Activated gamma-delta T cell (primary cell): ENCODE data around the gene NREP.

ENCODE experiments used
- DNase-seq: peaks from one replicate; lab custom pipeline; 2025; lab: John Stamatoyannopoulos, UW

Gene NREP

DNA sequence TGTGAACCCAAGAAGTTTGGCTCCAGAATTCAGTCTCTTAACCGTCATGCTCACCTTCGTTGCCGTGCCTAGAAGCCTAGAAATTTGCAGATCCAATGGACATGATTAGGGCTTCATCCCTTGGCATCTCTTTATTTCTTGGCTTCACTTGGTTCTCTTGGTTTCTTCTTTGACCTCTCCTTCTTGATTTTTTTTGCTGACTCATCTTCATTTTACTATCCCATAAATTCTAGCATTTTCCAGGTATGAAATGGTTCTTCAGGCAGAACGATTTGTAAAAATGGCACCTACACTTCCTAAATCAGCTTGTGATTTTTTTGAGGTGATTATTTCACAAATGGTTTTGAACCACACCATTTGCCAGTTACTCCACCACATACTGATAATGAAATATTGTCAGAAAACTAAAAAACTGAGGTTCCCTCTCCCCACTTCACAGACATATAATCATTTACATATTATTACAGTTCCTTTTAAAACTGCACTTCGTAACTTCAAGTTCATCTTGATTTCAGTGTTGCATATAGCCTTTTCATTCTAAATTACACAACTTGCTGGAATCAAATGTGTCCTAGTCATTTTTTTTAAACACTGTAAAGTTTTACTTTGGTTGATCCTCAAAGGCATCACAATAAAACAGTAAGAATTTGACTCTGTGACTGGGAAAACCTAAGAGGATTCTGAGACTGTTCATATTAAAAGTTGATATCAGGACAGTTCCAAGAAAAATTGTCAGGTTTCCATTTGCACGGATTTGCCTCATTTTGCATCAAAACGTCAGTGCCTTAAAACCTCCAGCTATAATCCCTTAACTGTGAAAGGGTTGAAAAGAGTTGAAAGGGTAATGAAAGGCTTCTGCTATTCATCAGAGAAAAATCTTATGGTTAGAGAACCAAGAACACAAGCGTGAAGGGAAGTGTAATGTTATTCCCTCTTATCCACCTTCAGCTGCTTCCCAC lies 8.9 kb upstream of the NREP start:
- DNase-seq: no peak

DNA sequence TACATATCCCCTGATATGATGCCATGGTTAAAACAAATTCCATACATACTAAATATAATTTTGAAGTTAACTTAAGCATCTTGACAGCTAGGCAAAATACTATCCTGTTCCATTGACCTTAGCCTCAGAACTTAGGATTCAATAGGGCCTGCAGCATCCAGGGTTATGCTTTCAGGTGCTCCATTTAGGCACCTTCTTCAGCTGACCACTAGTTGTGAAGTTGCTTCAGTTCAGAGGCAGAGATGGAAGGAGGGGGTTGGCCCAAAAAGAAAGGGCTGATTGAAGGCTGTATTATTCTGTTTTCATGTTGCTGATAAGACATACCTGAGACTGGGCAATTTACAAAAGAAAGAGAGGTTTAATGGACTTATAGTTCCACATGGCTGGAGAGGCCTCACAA lies 7.0 kb upstream of the NREP start:
- no peak for DNase-seq

GRCh38 chr5:111762895-111763294 lies 5.9 kb upstream of the NREP start:
- DNase-seq: no peak

DNA sequence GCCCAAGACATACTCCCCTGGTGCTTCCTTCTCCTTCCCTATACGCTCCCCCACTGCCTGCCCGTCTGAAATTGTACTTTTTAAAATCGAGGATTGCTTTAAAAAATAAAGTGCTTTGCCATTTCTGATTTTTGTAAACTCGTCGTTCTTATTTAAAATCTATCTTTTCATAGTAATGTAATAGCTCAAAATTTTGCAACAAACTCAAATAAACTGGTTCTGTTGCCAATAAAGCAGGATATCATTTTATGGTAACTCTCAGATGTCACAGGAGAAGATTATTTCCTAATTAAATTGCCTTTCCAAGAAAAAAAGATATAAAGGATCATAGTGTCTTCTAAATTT lies 1.3 kb upstream of the NREP start:
- DNase-seq: no peak

DNA sequence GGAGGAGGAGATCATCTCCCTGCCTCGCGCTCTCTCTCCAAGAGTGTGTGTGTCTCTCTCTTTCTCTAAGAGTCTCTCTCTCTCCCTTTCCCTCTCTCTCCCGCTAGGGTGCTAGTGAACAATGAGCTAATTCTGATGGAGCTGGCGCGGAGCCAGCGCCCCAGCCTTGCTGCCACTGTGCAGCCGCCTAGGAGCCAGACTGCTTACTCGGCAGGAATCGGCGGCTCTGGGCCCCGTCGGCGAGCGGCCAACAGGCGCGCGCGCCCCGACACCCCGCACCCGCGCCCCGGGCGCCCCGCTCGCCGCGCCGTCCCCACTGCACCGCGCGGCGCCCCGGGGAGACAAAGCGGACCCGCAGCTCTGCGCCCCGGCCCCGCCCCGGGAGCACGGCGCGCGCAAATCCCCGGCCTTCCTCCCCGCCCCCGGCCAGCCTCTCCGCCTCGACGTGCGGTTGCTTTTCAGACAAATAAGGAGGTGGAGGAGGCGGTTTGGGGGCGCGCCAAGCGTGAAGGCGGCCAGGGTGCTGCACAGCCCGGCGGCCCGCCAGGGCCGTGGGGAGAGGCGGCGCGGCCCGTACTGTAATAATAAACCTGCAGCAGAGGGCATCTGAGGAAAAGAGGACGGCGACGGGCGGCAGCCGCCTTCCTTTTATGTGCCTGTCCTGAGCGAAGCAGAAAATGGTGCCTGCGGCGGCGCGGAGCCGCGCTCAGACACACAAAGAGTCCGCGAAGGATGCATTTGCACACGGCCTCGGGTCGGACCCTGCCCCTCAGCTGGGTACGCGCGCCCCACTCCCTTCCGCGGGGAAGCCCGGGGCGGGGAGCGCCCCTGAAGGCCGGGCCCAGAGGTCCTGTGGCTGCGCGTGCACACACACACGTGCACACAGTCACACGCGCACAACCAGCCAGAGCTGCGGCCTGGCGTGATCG lies 625 bp upstream of the NREP start:
- peak; percentile 54 for DNase-seq

DNA sequence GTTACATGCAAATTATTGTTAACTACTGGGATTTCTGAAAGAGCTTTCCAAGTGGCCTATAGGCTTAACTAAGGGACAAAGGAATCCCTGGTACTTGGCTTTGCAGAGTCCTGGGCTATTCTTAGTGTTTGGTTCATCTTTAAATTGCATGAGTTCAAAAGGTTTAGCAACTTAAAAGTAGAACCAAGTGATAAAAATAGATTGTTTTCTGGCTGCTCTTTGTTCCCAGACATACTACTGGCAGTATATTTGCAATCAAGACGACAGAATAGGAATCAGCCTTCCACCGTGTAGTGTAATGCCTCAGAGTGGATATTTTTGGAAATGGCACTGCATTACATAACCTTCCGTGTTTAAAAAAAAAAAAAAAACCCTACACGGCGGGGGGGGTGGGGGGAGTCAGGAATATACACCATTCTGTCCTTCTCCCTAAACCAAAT lies 1.0 kb downstream of the NREP start:
- DNase-seq: no peak

DNA sequence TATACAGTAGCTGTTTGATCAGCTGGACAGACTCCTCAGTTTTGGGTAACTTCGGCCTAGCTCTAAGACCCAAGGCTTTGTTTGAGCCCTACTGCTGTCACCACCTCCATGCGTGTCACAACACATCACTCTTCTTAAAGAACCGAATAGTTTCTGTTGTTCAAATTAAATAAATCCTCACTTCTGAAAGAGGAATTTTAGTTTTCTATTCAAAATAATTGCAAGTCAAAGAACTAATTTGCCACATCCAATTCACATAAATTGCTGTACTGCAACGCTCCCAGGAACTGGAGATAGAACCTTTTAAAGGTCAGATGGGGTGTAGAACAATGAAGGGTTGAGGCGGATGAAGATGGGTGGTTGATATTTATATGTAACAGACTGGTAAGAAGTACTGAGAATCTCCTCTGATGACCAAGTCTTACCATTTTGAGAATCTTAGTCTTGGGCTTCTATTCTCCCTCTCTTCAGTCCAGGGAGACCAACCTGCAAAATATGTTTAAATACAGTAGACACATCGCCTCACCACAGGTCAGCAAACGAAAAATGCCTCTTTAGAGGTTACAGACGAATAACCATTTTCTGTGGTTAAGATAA lies 1.6 kb downstream of the NREP start:
- no peak for DNase-seq

DNA sequence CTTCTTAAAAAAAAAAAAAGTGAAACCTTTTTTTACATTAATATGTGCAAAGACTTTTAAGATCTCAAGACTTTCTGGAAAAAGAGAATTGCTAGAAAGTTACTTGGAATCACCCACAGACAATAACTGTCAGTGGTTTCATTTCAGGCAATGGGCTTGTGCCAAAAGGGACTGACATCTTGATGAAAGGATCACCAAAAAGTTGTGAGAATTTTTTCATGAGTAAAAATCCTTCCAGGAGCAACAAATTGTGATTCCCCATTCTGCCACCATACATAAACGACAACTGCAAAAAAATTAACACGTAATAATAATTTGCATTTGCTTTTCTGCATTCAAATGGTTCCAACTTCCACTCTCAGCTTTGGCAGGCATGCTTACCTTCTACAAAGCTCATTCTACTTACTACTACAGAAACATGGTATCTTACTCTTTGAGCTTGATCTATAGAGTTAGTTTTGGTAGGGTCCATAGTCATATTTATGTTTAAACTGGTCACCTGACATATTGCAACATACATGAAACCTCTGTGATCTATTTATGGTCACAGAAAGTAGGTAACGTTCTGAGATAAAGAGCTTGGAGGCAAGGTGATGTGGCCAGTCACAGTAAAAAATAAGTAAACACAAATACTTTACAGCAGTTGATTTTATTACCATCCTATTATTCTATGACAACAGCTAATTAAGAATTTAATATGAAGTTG lies 3.0 kb downstream of the NREP start:
- DNase-seq: no peak

DNA sequence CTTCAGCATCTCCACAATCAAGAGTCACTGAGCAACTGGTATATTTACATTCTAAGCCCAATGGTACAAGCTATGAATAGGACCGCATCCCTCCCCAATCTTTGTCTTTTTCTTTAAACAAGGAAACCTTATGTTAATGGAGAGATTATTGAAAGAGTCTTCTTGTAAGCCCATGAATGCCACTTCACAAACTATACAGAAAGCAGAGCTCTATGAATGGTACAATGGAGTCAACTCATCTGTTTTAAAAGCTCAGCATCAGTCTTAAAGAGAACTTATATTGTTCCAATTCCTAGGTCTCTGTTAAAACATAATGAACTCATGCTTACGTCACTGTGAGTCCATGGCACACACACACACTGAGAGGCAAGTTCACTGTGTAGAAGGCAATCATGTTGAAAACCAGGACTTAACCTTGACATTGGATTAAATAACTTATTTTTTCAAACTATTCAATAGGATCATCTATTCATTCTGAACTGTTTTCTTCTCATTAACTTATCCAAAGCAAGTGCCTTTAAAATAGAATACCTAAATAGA lies 4.5 kb downstream of the NREP start:
- no peak for DNase-seq

DNA sequence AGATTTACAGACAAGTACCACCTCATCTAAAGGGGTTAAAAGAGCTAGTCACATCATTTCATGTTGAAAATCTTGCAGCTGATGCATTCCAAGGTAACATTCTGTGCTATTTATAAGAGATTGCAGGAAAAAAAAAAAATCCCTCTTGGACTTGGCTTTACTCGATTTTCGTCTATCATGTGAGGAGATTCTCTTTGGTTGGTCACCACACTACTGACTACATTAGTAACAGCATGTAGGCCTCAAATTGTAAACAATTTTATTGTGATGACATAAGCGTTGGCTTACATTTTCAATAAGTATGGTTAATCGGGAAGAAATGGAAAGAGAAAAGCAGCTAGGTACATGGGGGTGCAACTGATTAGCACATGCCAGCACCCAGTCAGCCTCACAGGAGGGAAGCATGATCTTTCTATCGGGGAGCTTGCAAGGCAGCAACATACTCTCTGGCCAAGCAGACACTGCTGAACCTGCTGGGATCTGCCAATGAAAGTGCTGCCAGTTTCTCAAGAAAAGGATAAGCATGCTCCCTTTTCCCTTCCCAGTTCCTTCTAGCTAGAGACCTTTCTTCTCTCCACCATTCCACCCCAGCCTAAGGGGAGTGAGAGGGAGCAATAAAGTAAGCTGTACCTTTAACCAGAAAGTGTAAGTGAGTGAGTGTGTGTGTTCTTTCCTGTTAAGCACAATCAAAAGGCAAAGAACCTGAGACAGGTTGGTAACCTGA lies 7.5 kb downstream of the NREP start:
- DNase-seq: no peak

- DNase-seq: no peak
Observed at GRCh38 chr5:111748304-111748763, 8.7 kb downstream of the NREP start.

DNA sequence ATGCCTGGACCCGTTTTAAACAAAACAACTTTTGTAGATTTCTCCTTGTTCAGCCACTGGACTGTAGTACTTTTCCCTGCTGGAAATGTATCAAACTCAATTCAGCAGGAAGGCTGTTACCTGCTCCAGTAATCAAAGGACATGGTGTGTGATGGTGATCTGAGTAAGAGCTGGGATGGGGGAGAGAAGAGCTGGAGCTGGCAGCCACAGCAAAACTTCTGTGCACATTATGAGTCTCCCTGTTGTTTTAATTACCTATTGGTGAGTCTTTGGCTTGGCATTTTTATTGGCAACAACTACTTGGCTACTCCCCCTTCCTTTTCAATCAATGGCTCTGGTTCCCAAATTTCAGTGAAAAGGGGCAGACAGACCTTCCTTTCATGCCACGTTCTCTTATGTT lies 9.7 kb downstream of the NREP start:
- no peak for DNase-seq

- no peak for DNase-seq
Observed at GRCh38 chr5:111746791-111747190, 10.2 kb downstream of the NREP start.

- no peak for DNase-seq
Observed at GRCh38 chr5:111745075-111745739, 11.8 kb downstream of the NREP start.

DNA sequence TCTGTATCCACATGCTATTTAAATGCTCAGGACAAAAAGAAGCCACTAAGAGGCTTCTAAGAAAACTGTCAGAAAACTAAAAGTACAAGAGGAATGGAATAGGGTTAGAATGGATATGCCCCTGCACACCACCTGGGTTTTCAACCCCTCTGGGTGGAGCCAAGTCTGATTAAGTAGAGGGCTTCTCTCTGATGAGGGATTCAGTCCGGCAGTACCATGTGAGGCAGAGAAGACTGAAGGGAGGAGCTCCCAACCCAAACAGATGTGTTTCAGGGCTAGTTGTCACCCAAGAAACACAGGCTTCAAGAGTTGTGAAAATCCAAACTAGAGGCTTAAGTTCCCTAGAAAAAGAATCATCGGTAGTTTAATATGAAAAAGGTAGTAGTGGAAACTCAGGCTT lies 12.5 kb downstream of the NREP start:
- no peak for DNase-seq

DNA sequence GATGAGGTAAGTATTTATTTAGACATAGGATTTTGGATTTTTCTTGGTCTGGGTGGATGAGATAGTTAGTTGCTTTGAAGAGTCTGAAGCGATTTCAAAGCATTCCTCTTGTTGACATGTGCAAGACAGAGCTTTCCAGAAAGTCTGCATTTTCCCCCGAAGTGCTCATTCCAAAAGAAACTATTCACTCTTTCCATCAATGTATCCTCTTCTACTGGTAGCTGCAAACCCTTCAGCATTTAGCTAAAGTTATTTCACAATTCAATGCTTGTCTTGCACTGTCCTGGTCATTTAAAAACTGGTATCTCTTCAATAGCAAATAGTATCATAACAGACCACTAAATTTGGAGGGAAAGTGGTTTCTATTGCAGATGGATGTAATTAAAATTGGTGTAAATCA lies 13.0 kb downstream of the NREP start:
- DNase-seq: no peak

- DNase-seq: no peak
Observed at GRCh38 chr5:111743512-111743911, 13.5 kb downstream of the NREP start.

DNA sequence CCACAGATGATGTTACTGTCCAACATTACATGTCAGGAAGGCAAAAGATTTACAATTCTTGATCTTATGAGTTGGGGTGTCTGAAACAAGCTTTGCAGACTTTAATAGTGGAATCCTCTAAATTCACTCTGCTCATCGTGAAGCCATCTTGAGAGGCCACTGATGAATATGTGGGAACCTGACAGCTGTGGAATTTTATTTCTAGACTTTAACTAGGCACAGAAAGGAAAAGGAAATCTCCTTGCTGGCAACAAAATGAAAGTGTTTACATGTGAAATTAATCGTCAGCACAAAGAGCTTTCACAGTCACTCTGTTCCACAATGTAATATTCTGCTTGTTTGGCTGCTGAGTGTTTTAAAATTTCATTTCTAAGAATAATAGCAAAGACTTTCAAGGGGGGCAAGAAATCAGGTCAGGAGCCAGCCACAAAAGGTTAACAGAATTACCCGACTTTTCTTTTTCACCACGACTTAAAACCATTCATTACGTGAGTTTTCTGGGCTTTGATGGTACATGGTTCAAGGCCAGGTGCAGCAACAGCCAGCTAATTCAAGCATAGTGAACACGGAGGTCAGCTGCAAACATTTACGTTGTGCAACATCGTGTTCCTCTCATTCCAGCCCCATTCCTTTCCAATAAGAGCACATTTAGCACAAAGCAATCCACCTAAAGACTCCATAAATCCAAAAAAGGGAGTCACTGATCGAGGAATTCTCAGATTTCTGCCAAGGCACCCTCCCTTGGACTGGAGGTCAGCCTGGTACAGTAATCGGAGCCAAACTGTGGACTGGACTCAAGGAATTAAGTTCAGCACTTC lies 14.6 kb downstream of the NREP start:
- no peak for DNase-seq

DNA sequence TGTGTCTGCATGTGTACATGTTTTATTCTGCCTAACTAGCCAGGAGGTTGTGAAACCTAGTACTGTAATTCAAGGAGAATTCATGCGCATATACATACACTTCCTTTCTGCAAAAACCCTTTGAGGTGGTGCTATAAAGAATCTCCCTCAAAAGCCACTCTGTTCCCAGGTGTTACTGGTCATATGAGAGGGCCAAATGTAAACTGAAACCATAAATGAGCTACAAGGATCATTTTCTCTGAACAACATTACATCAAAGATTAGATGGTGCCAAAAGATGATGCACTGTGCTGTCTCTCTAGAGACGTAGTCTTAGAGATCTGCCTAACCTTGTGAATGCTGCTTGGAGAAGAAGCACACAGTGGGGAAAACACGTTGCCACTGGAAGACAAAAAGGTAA lies 15.7 kb downstream of the NREP start:
- DNase-seq: no peak
